K562 (cell line): ENCODE results near the gene ERMARD. TPM values are rescaled to one million over a fixed set of nuclear protein-coding genes. Genes with fewer than 3 reads are reported as not detected.
A peak's percentile ranks its signal among the peaks of the same experiment; 100 is the strongest.

Experiments
- ATAC-seq: fragments of 200-7000 bp; cut with Tn5 transposase; 3 replicates; pipeline ENCODE4 v1.9.1; 2020; ENCODE audit warnings: moderate library complexity
- BruUV-seq: library from RNA; stranded (reverse); fragments of 400-500 nt; replicated peaks from 2 replicates; lab custom pipeline; 2021; lab: Mats Ljungman, UMichigan
- CTCF ChIA-PET: fragments of 300-600 bp; formaldehyde crosslinking; extraction: SDS; loops from one replicate; lab custom pipeline; 2021; ENCODE audit warnings: low intra/inter-chr PET ratio; lab: Yijun Ruan, JAX
- POLR2A ChIA-PET: fragments of 300-600, 350-650 bp; sonication (Branson Sonifier 250); formaldehyde crosslinking; extraction: SDS; loops from one replicate; lab custom pipeline; 2021; ENCODE audit warnings: antibody characterized with exemption, inconsistent platforms; lab: Yijun Ruan, JAX
- DNase-seq, 4 experiments: peaks; one replicate each; pipeline versions ENCODE4 v3.0.0 to v3.0.0-alpha.2; 2011 to 2018; ENCODE audit warnings: low spot score in 3 of 4, mixed read lengths in 3 of 4; ENCODE audit errors: extremely low read depth in 1 of 4
- FAIRE-seq: peaks from 2 replicates; lab custom pipeline; 2011; peaks lifted over from hg19 to GRCh38; lab: Jason Lieb, UNC
- H2AFZ ChIP-seq: 2 replicates; pipeline ENCODE4 v1.6.0; 2011; ENCODE audit warnings: low read depth, low read length, control low read depth, inconsistent platforms
- H3K27ac ChIP-seq: fragments of 200-600 bp; 3 replicates; pipeline ENCODE4 v1.8.0; 2011; ENCODE audit warnings: low read depth, mild to moderate bottlenecking, control low read depth, inconsistent platforms, low read length, moderate library complexity, mixed read lengths; ENCODE audit errors: extremely low read depth
- H3K27me3 ChIP-seq, 2 experiments: fragments of 300-600 bp in 1 of 2; 2 replicates in 1 of 2; 3 replicates in 1 of 2; pipeline versions ENCODE4 v1.6.0 to v1.8.0; 2011; ENCODE audit warnings: inconsistent platforms in 2 of 2, low read length in 2 of 2, mild to moderate bottlenecking in 1 of 2, mixed read lengths in 1 of 2, moderate library complexity in 1 of 2; ENCODE audit not compliant: control insufficient read depth in 2 of 2, insufficient read depth in 2 of 2
- H3K36me3 ChIP-seq: fragments of 300-600 bp; 3 replicates; pipeline ENCODE4 v1.8.0; 2011; ENCODE audit warnings: mild to moderate bottlenecking, low read length, inconsistent platforms; ENCODE audit not compliant: control insufficient read depth, insufficient read depth
- H3K4me1 ChIP-seq, 2 experiments: fragments of 200-600 bp in 1 of 2; replicated peaks in 1 of 2; 2 replicates in 1 of 2; 3 replicates in 1 of 2; pipeline versions ENCODE4 v1.5.1 to v1.8.0; 2011; ENCODE audit warnings: inconsistent platforms in 2 of 2, low read length in 2 of 2, mild to moderate bottlenecking in 1 of 2, mixed read lengths in 1 of 2, moderate library complexity in 1 of 2; ENCODE audit not compliant: control insufficient read depth in 2 of 2, insufficient read depth in 2 of 2
- H3K4me2 ChIP-seq: 2 replicates; pipeline ENCODE4 v1.6.1; 2011; ENCODE audit warnings: low read length, control low read depth, inconsistent platforms, mixed read lengths; ENCODE audit not compliant: insufficient read depth
- H3K4me3 ChIP-seq: fragments of 200-600 bp; sonication (generic), shearing (Covaris generic); 2 replicates; pipeline ENCODE4 v1.5.1; 2016; ENCODE audit warnings: control low read depth, inconsistent platforms
- H3K79me2 ChIP-seq: fragments of 200-600 bp; 3 replicates; pipeline ENCODE4 v1.8.0; 2011; ENCODE audit warnings: low read length, inconsistent platforms; ENCODE audit not compliant: control insufficient read depth, insufficient read depth
- H3K9ac ChIP-seq, 2 experiments: 2 replicates each; pipeline versions ENCODE4 v1.6.0 to v1.6.1; 2011; ENCODE audit warnings: low read depth in 2 of 2, low read length in 2 of 2, control low read depth in 1 of 2, inconsistent platforms in 1 of 2, mild to moderate bottlenecking in 1 of 2, mixed read lengths in 1 of 2; ENCODE audit not compliant: insufficient read depth in 1 of 2
- H3K9me1 ChIP-seq: one replicate; pipeline ENCODE4 v1.6.0; 2011; ENCODE audit warnings: inconsistent platforms, mild to moderate bottlenecking, low read length, moderate library complexity; ENCODE audit not compliant: control insufficient read depth, insufficient read depth
- H3K9me3 ChIP-seq: replicated peaks from 2 replicates; pipeline ENCODE4 v1.5.1; 2011; ENCODE audit warnings: low read depth, low read length, inconsistent platforms; ENCODE audit not compliant: control insufficient read depth, insufficient read depth
- H4K20me1 ChIP-seq: replicated peaks from 2 replicates; pipeline ENCODE4 v1.6.1; 2011; ENCODE audit warnings: low read length, inconsistent platforms, mixed read lengths; ENCODE audit not compliant: control insufficient read depth, insufficient read depth
- BRF1 ChIP-seq: IDR thresholded peaks from 3 replicates; pipeline ENCODE4 v1.6.1; 2011; ENCODE audit warnings: borderline replicate concordance, mild to moderate bottlenecking; ENCODE audit not compliant: insufficient read length; ENCODE audit errors: extremely low read depth
- CHD4 ChIP-seq: fragments of 200-600 bp; sonication (generic); IDR thresholded peaks from 3 replicates; pipeline ENCODE4 v1.6.1; 2012; ENCODE audit warnings: low read depth, mild to moderate bottlenecking, mixed read lengths, low read length, inconsistent platforms; ENCODE audit not compliant: insufficient read depth, insufficient replicate concordance, poor library complexity, severe bottlenecking
- EHMT2 ChIP-seq: fragments of 450-650 bp; IDR thresholded peaks from 2 replicates; pipeline ENCODE4 v1.6.1; 2018; ENCODE audit warnings: antibody characterized with exemption
- HMGN3 ChIP-seq: IDR thresholded peaks from 2 replicates; pipeline ENCODE4 v1.6.1; 2011; ENCODE audit warnings: borderline replicate concordance, low read depth, mild to moderate bottlenecking, mixed read lengths, low read length; ENCODE audit not compliant: insufficient read length; ENCODE audit errors: extremely low read depth
- MAX ChIP-seq: sonication (generic); formaldehyde crosslinking; IDR thresholded peaks from 2 replicates; pipeline ENCODE4 v1.9.0; 2022; ENCODE audit warnings: mild to moderate bottlenecking, missing genetic modification reagents
- MXD1 ChIP-seq: fragments of 250-450 bp; sonication (Bioruptor Pico); IDR thresholded peaks from 2 replicates; pipeline ENCODE4 v1.8.0; 2021; ENCODE audit warnings: borderline replicate concordance, mild to moderate bottlenecking, moderate library complexity; ENCODE audit not compliant: poor library complexity, severe bottlenecking
- NONO ChIP-seq, 2 experiments: fragments of 200-400 bp in 1 of 2; fragments of 450-650 bp in 1 of 2; formaldehyde crosslinking in 1 of 2; IDR thresholded peaks; 2 replicates each; pipeline ENCODE4 v1.6.1; 2017; ENCODE audit warnings: low read depth in 2 of 2, mild to moderate bottlenecking in 2 of 2, moderate library complexity in 2 of 2, low read length in 1 of 2
- PBX2 ChIP-seq, 2 experiments: IDR thresholded peaks in 1 of 2; conservative IDR thresholded peaks in 1 of 2; 2 replicates each; pipeline ENCODE4 v1.6.1; 2016; ENCODE audit warnings: low read depth in 2 of 2, mild to moderate bottlenecking in 1 of 2, missing compliant biosample characterization in 1 of 2, missing genetic modification characterization in 1 of 2, moderate library complexity in 1 of 2
- RAD21 ChIP-seq, 2 experiments: fragments of 250-450 bp in 1 of 2; fragments of 450-650 bp in 1 of 2; sonication (Bioruptor Pico) in 1 of 2; formaldehyde crosslinking in 1 of 2; IDR thresholded peaks in 1 of 2; conservative IDR thresholded peaks in 1 of 2; 2 replicates each; pipeline versions ENCODE4 v1.4.0 to v1.8.0; 2020 to 2022; ENCODE audit warnings: mild to moderate bottlenecking in 2 of 2, moderate library complexity in 1 of 2
- RNF2 ChIP-seq: sonication (generic); IDR thresholded peaks from 2 replicates; pipeline ENCODE4 v1.6.1; 2016
- TAF9B ChIP-seq: fragments of 450-650 bp; IDR thresholded peaks from 2 replicates; pipeline ENCODE4 v1.6.1; 2018; ENCODE audit warnings: mild to moderate bottlenecking; ENCODE audit not compliant: partially characterized antibody
- WGBS: fragments of 100-300 bp; shearing (Covaris generic); methylation state at CpG from one replicate; pipeline ENCODE4 v1.1.6; 2016; ENCODE audit warnings: low coverage, mixed read lengths; ENCODE audit not compliant: insufficient coverage; ENCODE audit errors: missing lambda C conversion rate; 5-methylcytosine and 5-hydroxymethylcytosine counted together
- in situ Hi-C: fragments of 300-500 bp; cut with MboI; formaldehyde crosslinking; loops from 4 replicates; pipeline ENCODE4 v1.15.0; 2018; ENCODE audit warnings: inconsistent platforms, mixed read lengths
- intact Hi-C: fragments of 100-400 bp; cut with micrococcal nuclease; formaldehyde crosslinking; loops from 2 replicates; pipeline ENCODE4 v1.14.2; 2022
- polyA plus RNA-seq, 8 experiments: library from polyadenylated mRNA; depleted of rRNA in 4 of 8; stranded (reverse) in 5 of 8; unstranded in 3 of 8; fragments of >200 nt; fragmentation: Nextera tagmentation in 2 of 8; fragmentation: Illumina TruSeq in 1 of 8; extraction: Ambion mirVana in 2 of 8; extraction: Trizol in 1 of 8; gene quantifications; 2 replicates each; pipeline versions ENCODE4 v1.2.1 to v1.2.3, GENCODE V29; 2011 to 2014; ENCODE audit warnings: inconsistent platforms in 1 of 8, missing spikeins in 1 of 8
- total RNA-seq, 7 experiments: library from RNA; depleted of rRNA in 6 of 7; stranded (reverse); fragments of >200 nt in 6 of 7; fragmentation: Illumina TruSeq in 2 of 7; extraction: Trizol in 2 of 7; gene quantifications; 2 replicates each; pipeline versions ENCODE4 v1.2.1 to v1.2.3, GENCODE V29; 2011 to 2021; ENCODE audit warnings: low replicate concordance in 1 of 7
- TF ChIP-seq, protein P1 (sequence below): fragments of 250-450 bp; sonication (Bioruptor Pico); IDR thresholded peaks from 2 replicates; pipeline ENCODE4 v1.5.0; 2021

ERMARD gene
- total and polyA plus RNA-seq, 9 of the 15 experiments (the other 6 are each of a cell fraction or from before 2014, with no cell fraction given), result 14.5 to 68.6 (median 27.7) TPM

DNA sequence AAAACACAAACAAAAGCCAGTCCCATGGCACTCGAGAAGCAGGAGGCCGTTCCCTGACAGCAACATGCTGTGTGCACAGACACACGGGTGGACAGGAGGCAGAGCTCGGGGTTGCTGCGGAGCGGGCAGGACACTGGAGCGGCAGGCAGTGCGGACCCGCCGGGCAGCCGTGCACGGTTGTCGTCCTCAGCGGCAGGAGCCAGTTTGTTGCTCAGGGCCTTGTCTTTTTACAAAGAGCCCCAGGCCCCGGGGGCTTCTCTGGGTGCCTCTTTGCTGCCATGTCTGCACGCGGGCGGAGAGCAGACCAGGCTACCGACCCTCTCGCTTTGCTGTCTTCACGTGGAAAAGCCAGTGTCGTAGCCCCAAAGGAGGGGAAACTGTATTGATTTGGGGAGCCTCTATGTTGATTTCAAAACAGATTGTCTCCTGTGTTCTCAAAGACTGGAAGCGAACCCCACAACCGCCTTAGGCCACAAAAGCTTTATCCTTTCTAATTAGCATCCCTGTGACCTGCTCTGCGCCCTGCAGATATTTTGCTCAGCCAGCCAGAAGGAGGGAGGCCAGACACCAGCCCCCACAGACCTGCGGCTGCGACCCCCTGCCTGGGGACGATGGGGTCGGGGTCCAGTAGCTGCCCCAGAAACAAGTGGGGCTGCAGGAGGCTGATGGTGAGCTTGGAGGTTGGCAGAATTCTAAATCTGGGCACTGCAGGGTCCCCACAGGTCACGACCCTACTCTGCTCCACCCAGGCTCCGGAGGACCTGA, 50.2 kb downstream of the ERMARD start:
- H3K36me3 ChIP-seq, result no peaks in the 10 kb centered on the region
- no peak for DNase-seq
- H3K9me3 ChIP-seq, result no peaks in the 10 kb centered on the region
- CTCF ChIA-PET, result no interaction called here
- POLR2A ChIA-PET, result interaction anchor here (0.6 to 6.4 kb wide), 2 partner anchors 12 to 32 kb away, joined by 3 to 29 read pairs; no protein-coding TSS in a partner anchor
- H3K4me3 ChIP-seq, result no peak overlapping the region
- ATAC-seq, result peak; percentile 32; the same call in 2 of the 3 replicates
- H3K4me2 ChIP-seq, result no peak overlapping the region
- no peak overlapping the region for H3K27ac ChIP-seq
- WGBS, result 3% methylated on average over 31 of the region's 31 CpGs
- H3K9me1 ChIP-seq, result no peaks in the 10 kb centered on the region
- in situ Hi-C loops (no loop called here), intact Hi-C loops (no loop called here)
- no peak overlapping the region for H3K9ac ChIP-seq
- FAIRE-seq, result no peak
- H4K20me1 ChIP-seq, result peaks cover 6% of the 10 kb centered on the region; the same call in 1 of the 2 replicates
- peaks cover 43 to 53% of the 10 kb centered on the region in 2 experiments for H3K27me3 ChIP-seq
- peaks cover 0 to 7% of the 10 kb centered on the region in 2 experiments; a peak in 2 of 5 replicates for H3K4me1 ChIP-seq
- H3K79me2 ChIP-seq, result no peaks in the 10 kb centered on the region
- no TSS peak for BruUV-seq
- no peak for TF ChIP-seq RNF2
- TF ChIP-seq EHMT2, result no peak
- TF ChIP-seq, protein P1, sequence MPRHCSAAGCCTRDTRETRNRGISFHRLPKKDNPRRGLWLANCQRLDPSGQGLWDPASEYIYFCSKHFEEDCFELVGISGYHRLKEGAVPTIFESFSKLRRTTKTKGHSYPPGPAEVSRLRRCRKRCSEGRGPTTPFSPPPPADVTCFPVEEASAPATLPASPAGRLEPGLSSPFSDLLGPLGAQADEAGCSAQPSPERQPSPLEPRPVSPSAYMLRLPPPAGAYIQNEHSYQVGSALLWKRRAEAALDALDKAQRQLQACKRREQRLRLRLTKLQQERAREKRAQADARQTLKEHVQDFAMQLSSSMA (CRISPR knock-in tag), result no peak
- TF ChIP-seq BRF1, result no peak
- no peak for TF ChIP-seq RAD21 (CRISPR knock-in tag; conservative IDR thresholded peaks at IDR 0.05 in 1 of 2, IDR thresholded peaks at IDR 0.05 in 1 of 2)
- no peak for TF ChIP-seq CHD4
- TF ChIP-seq HMGN3, result no peak
- TF ChIP-seq TAF9B, result no peak
- no peak for TF ChIP-seq PBX2 (CRISPR knock-in tag; IDR thresholded peaks at IDR 0.05; ENCODE audit: low read depth)
- TF ChIP-seq PBX2 (tag; conservative IDR thresholded peaks at IDR 0.05; ENCODE audit: low read depth), result no peak
- TF ChIP-seq NONO (IDR thresholded peaks at IDR 0.05; ENCODE audit: low read depth in 2 of 2, low read length in 1 of 2), result no peak
- no peak for TF ChIP-seq MAX (CRISPR knock-in tag)
- TF ChIP-seq MXD1 (CRISPR knock-in tag), result no peak
- H2AFZ ChIP-seq, result no peak overlapping the region
